Measurements from ENCODE around the gene XKR7. TPM values are rescaled to one million over a fixed set of nuclear protein-coding genes. Genes with fewer than 3 reads are reported as not detected.

Gene XKR7
- total RNA-seq, 1 donor from 2014 or later = not detected

DNA sequence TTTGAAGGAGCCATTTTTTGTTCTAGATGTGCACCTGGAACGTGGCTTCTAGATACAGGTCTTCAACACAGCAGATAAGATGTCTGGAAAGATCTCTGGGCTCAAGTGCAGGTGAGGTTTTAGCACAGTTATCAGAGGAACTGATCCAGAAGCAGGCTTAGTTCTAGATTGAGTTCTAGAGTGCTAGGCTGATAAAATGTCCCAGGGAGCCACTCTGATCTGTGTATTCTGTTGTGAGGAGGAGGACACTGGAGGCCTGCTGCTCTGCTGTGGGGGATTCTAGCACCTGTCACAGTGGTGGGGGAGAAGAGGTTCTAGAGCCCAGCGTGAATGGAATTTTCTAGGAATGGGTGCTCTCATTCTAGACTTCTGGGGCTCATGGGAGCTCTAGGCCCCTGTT lies 30.3 kb downstream of the XKR7 start:
- H3K27ac Mint-ChIP-seq (ENCODE audit: unreplicated experiment) = no peak overlapping the region
- no peaks in the 10 kb centered on the region for H3K36me3 Mint-ChIP-seq (ENCODE audit: unreplicated experiment)
- H3K4me3 Mint-ChIP-seq (ENCODE audit: unreplicated experiment) = no peak overlapping the region
- no peaks in the 10 kb centered on the region for H3K4me1 Mint-ChIP-seq (ENCODE audit: unreplicated experiment)
- TF ChIP-seq, protein P1, sequence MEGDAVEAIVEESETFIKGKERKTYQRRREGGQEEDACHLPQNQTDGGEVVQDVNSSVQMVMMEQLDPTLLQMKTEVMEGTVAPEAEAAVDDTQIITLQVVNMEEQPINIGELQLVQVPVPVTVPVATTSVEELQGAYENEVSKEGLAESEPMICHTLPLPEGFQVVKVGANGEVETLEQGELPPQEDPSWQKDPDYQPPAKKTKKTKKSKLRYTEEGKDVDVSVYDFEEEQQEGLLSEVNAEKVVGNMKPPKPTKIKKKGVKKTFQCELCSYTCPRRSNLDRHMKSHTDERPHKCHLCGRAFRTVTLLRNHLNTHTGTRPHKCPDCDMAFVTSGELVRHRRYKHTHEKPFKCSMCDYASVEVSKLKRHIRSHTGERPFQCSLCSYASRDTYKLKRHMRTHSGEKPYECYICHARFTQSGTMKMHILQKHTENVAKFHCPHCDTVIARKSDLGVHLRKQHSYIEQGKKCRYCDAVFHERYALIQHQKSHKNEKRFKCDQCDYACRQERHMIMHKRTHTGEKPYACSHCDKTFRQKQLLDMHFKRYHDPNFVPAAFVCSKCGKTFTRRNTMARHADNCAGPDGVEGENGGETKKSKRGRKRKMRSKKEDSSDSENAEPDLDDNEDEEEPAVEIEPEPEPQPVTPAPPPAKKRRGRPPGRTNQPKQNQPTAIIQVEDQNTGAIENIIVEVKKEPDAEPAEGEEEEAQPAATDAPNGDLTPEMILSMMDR (IDR thresholded peaks at IDR 0.05) = no peak
- DNase-seq (ENCODE audit: extremely low spot score, unreplicated experiment) = no peak
- H3K27me3 Mint-ChIP-seq (ENCODE audit: unreplicated experiment) = peaks cover 42% of the 10 kb centered on the region
- no peaks in the 10 kb centered on the region for H3K9me3 Mint-ChIP-seq (ENCODE audit: unreplicated experiment)

DNA sequence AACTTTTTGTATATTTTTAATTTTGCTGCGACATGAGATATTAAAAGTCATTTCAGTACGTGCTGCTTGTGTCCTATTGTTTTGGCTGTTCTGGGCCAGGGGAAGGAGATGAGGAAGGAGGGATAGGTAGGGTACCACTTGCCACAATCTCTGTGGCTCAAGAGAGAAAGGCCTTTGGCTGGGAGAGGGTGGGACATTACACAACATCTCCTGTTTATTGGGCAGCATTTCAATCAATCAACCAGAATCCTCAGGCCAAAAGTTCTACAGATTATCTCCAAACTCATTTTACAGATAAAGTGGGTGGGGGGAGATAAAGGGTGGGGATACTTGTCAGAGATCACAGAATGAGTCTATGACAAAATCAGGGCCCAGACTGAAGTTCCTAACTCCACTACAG lies 35.4 kb downstream of the XKR7 start:
- Mint-ChIP-seq H3K4me1 (ENCODE audit: unreplicated experiment) (peaks cover 10% of the 10 kb centered on the region), H3K36me3 (ENCODE audit: unreplicated experiment) (no peaks in the 10 kb centered on the region), H3K9me3 (ENCODE audit: unreplicated experiment) (no peaks in the 10 kb centered on the region), H3K27ac (ENCODE audit: unreplicated experiment) (no peak overlapping the region), H3K4me3 (ENCODE audit: unreplicated experiment) (no peak overlapping the region), H3K27me3 (ENCODE audit: unreplicated experiment) (peaks cover 21% of the 10 kb centered on the region)
- TF ChIP-seq, protein P1 (IDR thresholded peaks at IDR 0.05) = no peak
- DNase-seq (ENCODE audit: extremely low spot score, unreplicated experiment) = no peak

DNA sequence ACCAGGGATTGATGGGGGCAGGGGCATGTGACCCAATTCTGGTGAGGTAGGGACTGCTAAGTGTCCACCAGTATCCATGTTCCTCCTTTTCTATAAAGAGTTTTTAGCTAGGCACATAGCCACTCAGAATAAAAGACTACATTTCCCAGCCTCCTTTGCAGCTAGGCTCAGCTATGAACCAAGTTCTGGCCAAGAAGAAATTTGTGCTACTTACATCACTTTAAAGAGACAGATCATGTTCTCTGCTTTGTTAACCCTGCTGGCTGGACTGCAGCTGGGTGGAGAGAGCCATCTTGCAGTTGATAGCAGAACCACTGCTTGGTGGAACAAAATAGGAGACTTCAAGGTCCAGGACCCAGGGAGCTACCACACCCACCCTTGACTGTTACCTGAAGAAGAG lies 37.0 kb downstream of the XKR7 start:
- TF ChIP-seq, protein P1 (IDR thresholded peaks at IDR 0.05) = no peak
- H3K9me3 Mint-ChIP-seq (ENCODE audit: unreplicated experiment) = no peaks in the 10 kb centered on the region

DNA sequence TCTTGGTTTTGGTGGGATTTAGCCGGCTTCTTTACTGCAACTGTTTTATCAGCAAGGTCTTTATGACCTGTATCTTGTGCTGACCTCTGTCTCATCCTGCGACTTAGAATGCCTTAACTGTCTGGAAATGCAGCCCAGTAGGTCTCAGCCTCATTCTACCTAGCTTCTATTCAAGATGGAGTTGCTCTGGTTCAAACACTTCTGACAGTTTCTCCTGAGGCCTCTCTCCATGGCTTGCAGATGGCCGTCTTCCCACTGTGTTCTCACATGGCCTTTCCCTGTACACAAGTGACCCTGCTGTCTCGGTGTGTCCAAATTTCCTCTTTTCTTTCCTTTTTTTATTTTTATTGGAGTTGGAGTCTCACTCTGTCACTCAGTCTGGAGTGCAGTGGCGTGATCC lies 38.1 kb downstream of the XKR7 start:
- Mint-ChIP-seq H3K27me3 (ENCODE audit: unreplicated experiment) (peaks cover 23% of the 10 kb centered on the region), H3K9me3 (ENCODE audit: unreplicated experiment) (no peaks in the 10 kb centered on the region), H3K4me1 (ENCODE audit: unreplicated experiment) (peaks cover 10% of the 10 kb centered on the region), H3K27ac (ENCODE audit: unreplicated experiment) (no peak overlapping the region), H3K36me3 (ENCODE audit: unreplicated experiment) (no peaks in the 10 kb centered on the region), H3K4me3 (ENCODE audit: unreplicated experiment) (no peak overlapping the region)
- no peak for DNase-seq (ENCODE audit: extremely low spot score, unreplicated experiment)
- TF ChIP-seq, protein P1 (IDR thresholded peaks at IDR 0.05) = no peak

More for the DNA sequence above, 37.0 kb downstream of the XKR7 start:
- H3K4me1 Mint-ChIP-seq (ENCODE audit: unreplicated experiment) = peaks cover 10% of the 10 kb centered on the region
- no peak overlapping the region for H3K27ac Mint-ChIP-seq (ENCODE audit: unreplicated experiment)
- no peak for DNase-seq (ENCODE audit: extremely low spot score, unreplicated experiment)
- H3K36me3 Mint-ChIP-seq (ENCODE audit: unreplicated experiment) = no peaks in the 10 kb centered on the region
- H3K27me3 Mint-ChIP-seq (ENCODE audit: unreplicated experiment) = peaks cover 21% of the 10 kb centered on the region
- H3K4me3 Mint-ChIP-seq (ENCODE audit: unreplicated experiment) = no peak overlapping the region

DNA sequence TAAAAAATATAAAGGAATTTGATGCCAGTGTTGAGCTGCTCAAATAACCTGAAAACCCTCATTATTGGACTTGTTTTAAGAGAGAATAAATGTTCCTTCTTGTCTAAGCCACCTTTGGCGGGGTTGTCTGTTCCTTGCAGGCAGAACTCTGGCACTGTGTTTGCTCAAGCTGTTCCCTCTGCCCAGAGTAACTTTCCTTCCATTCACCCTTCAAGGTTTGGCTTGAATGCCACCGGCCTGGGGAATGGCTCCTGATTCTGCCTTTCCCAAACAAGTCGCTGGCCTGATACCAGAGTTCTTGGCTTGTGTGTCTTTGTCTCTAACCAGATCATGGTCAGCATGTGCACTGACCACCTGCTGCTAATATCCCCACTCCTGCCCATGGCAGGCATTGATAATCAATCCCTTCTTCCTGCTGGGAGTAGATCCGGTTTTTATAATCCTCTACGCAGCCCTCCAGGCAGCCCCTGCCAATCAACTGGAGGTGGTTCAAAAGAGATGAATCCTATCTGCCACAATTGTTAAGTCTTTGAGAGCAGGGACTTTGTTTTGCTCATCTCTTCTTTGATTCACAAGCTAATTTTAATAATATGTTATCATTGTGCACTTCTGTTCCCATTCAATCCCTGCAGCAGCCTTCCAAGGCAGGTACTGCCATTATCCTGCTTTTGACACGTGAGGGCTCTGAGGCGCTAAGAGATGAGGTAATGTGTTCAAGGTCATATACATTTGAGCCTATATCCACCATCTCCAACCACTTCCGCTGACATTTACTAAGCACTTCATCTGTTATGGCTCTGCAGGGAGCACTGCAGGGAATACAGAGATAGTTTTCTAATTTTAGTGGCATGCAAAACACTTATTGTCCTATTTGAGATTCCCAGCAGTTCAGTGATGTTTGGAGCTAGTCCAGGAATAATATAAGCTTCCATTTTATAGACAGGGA lies 39.2 kb downstream of the XKR7 start:
- no peak overlapping the region for H3K4me3 Mint-ChIP-seq (ENCODE audit: unreplicated experiment)
- TF ChIP-seq, protein P1 (IDR thresholded peaks at IDR 0.05) = no peak
- peaks cover 10% of the 10 kb centered on the region for H3K4me1 Mint-ChIP-seq (ENCODE audit: unreplicated experiment)
- no peak overlapping the region for H3K27ac Mint-ChIP-seq (ENCODE audit: unreplicated experiment)
- no peaks in the 10 kb centered on the region for H3K9me3 Mint-ChIP-seq (ENCODE audit: unreplicated experiment)
- no peaks in the 10 kb centered on the region for H3K36me3 Mint-ChIP-seq (ENCODE audit: unreplicated experiment)
- DNase-seq (ENCODE audit: extremely low spot score, unreplicated experiment) = no peak
- peaks cover 24% of the 10 kb centered on the region for H3K27me3 Mint-ChIP-seq (ENCODE audit: unreplicated experiment)
